PC-3 (cell line): ENCODE measurements around the gene CALB2. TPM values are rescaled to one million over a fixed set of nuclear protein-coding genes. Genes with fewer than 3 reads are reported as not detected.

ENCODE experiments used
- ATAC-seq: fragments of 200-7000 bp; cut with Tn5 transposase; 2 replicates; pipeline ENCODE4 v1.9.1; 2020; ENCODE audit warnings: mild to moderate bottlenecking, moderate library complexity
- BruUV-seq: library from RNA; stranded (reverse); fragments of 400-500 nt; replicated peaks from 2 replicates; lab custom pipeline; 2021; lab: Mats Ljungman, UMichigan
- CTCF ChIA-PET: fragments of 300-600 bp; sonication (Branson Sonifier 250); formaldehyde crosslinking; loops from one replicate; lab custom pipeline; 2022; ENCODE audit warnings: antibody characterized with exemption; lab: Charles Lee
- POLR2A ChIA-PET: fragments of 300-600 bp; sonication (Branson Sonifier 250); formaldehyde crosslinking; loops from one replicate; lab custom pipeline; 2022; ENCODE audit warnings: antibody characterized with exemption; ENCODE audit not compliant: unreplicated experiment; lab: Charles Lee
- DNase-seq: peaks from one replicate; pipeline ENCODE4 v3.0.0-alpha.2; 2015
- H2AFZ ChIP-seq: fragments of 300-600 bp; sonication (generic); 2 replicates; pipeline ENCODE4 v1.6.0; 2016; ENCODE audit warnings: antibody characterized with exemption, low read length
- H3F3A ChIP-seq: fragments of 300-600 bp; sonication (generic); one replicate; pipeline ENCODE4 v1.6.0; 2017; ENCODE audit warnings: antibody characterized with exemption, low read length, control low read depth, mild to moderate bottlenecking; ENCODE audit not compliant: unreplicated experiment
- H3K27ac ChIP-seq: fragments of 300-600 bp; sonication (generic); 2 replicates; pipeline ENCODE4 v1.5.1; 2016; ENCODE audit warnings: mild to moderate bottlenecking, low read length
- H3K27me3 ChIP-seq: fragments of 300-600 bp; sonication (generic); 2 replicates; pipeline ENCODE4 v1.6.1; 2016; ENCODE audit warnings: low read length, mixed read lengths
- H3K36me3 ChIP-seq: fragments of 300-600 bp; sonication (generic); 2 replicates; pipeline ENCODE4 v1.6.1; 2016; ENCODE audit warnings: low read depth, mixed run types, low read length, mixed read lengths
- H3K4me1 ChIP-seq: fragments of 300-600 bp; sonication (generic); 2 replicates; pipeline ENCODE4 v1.5.1; 2016; ENCODE audit warnings: low read length; ENCODE audit not compliant: insufficient read depth
- H3K4me2 ChIP-seq: fragments of 300-600 bp; sonication (generic); 2 replicates; pipeline ENCODE4 v1.6.0; 2016; ENCODE audit warnings: low read length
- H3K4me3 ChIP-seq: fragments of 300-600 bp; sonication (generic); 2 replicates; pipeline ENCODE4 v1.5.1; 2016; ENCODE audit warnings: mild to moderate bottlenecking, low read length, mixed read lengths
- H3K79me2 ChIP-seq: fragments of 300-600 bp; sonication (generic); 2 replicates; pipeline ENCODE4 v1.6.1; 2017; ENCODE audit warnings: low read length, mixed read lengths
- H3K9ac ChIP-seq: fragments of 300-600 bp; sonication (generic); 2 replicates; pipeline ENCODE4 v1.6.0; 2016; ENCODE audit warnings: mild to moderate bottlenecking, low read length
- H3K9me2 ChIP-seq: fragments of 300-600 bp; sonication (generic); replicated peaks from 2 replicates; pipeline ENCODE4 v1.6.1; 2016; ENCODE audit warnings: mixed run types, low read length, mixed read lengths
- H3K9me3 ChIP-seq: fragments of 300-600 bp; sonication (generic); 2 replicates; pipeline ENCODE4 v1.6.1; 2016; ENCODE audit warnings: low read length, mixed read lengths
- H4K20me1 ChIP-seq: fragments of 300-600 bp; sonication (generic); 2 replicates; pipeline ENCODE4 v1.6.1; 2016; ENCODE audit warnings: low read length, mixed read lengths
- CTCF ChIP-seq: fragments of 300-600 bp; sonication (generic); conservative IDR thresholded peaks from 2 replicates; pipeline ENCODE4 v1.5.1; 2017; ENCODE audit warnings: antibody characterized with exemption, low read depth, mild to moderate bottlenecking, low read length
- EZH2 ChIP-seq: fragments of 300-600 bp; sonication (generic); IDR thresholded peaks from one replicate; pipeline ENCODE4 v1.6.1; 2017; ENCODE audit warnings: antibody characterized with exemption, mild to moderate bottlenecking, low read length; ENCODE audit not compliant: unreplicated experiment
- EZH2phosphoT487 ChIP-seq: fragments of 300-600 bp; sonication (generic); IDR thresholded peaks from 2 replicates; pipeline ENCODE4 v1.6.1; 2018; ENCODE audit warnings: mild to moderate bottlenecking, antibody characterized with exemption, low read length, borderline replicate concordance
- intact Hi-C: fragments of 100-400 bp; cut with micrococcal nuclease; formaldehyde crosslinking; loops from 2 replicates; pipeline ENCODE4 v1.9.0; 2023
- total RNA-seq: library from RNA; depleted of rRNA; stranded (reverse); fragments of >200 nt; gene quantifications from 2 replicates; pipeline ENCODE4 v1.2.3, GENCODE V29; 2014

The CALB2 gene
- total RNA-seq, 1 experiment from 2014 or later = 0.47 TPM

- intact Hi-C loops = no loop called here
- peaks cover 20% of the 10 kb centered on the region for H3K27me3 ChIP-seq
- no peaks in the 10 kb centered on the region for H3K79me2 ChIP-seq
- BruUV-seq = no TSS peak
- H3K9ac ChIP-seq = no peak overlapping the region
- H3K9me2 ChIP-seq = no peaks in the 10 kb centered on the region
- H3K27ac ChIP-seq = no peak overlapping the region
- ATAC-seq = no peak
- CTCF ChIA-PET = no interaction called here
- H2AFZ ChIP-seq = no peak overlapping the region
- POLR2A ChIA-PET = no interaction called here
- no peaks in the 10 kb centered on the region for H4K20me1 ChIP-seq
- DNase-seq = no peak
- H3K4me3 ChIP-seq = no peak overlapping the region
- H3K36me3 ChIP-seq = no peaks in the 10 kb centered on the region; the same call in 1 of the 2 replicates
- TF ChIP-seq EZH2 (no peak), EZH2phosphoT487 (no peak), CTCF (no peak)
- no peaks in the 10 kb centered on the region for H3K4me1 ChIP-seq
- H3F3A ChIP-seq = no peaks in the 10 kb centered on the region
- no peak overlapping the region for H3K4me2 ChIP-seq
- no peaks in the 10 kb centered on the region for H3K9me3 ChIP-seq
Observed at GRCh38 chr16:71410146-71410545, 51.6 kb downstream of the CALB2 start.

- H3K36me3 ChIP-seq = no peaks in the 10 kb centered on the region; the same call in 1 of the 2 replicates
- H3K4me3 ChIP-seq = no peak overlapping the region
- peak overlapping the region; percentile 62; the same call in 1 of the 2 replicates for H3K4me2 ChIP-seq
- CTCF ChIA-PET = interaction anchor here (0.6 to 1.0 kb wide), 3 partner anchors 49 to 87 kb away, joined by 3 to 6 read pairs (median 3); partner anchors contain the start of gene ZNF23
- intact Hi-C loops = loop anchor here (1.0 to 2.0 kb wide), 3 partner anchors 82 to 198 kb away; no protein-coding TSS in a partner anchor
- TF ChIP-seq CTCF = peak; percentile 74
- no peak for TF ChIP-seq EZH2
- no peak for TF ChIP-seq EZH2phosphoT487
- H3K79me2 ChIP-seq = no peaks in the 10 kb centered on the region
- POLR2A ChIA-PET = no interaction called here
- DNase-seq = peak; percentile 79
- peak; percentile 90 for ATAC-seq
- H3K27me3 ChIP-seq = peaks cover 20% of the 10 kb centered on the region
- BruUV-seq = no TSS peak
- no peaks in the 10 kb centered on the region for H3K9me2 ChIP-seq
- H3K4me1 ChIP-seq = no peaks in the 10 kb centered on the region
- H2AFZ ChIP-seq = peak overlapping the region; percentile 64; the same call in 1 of the 2 replicates
- H3K27ac ChIP-seq = no peak overlapping the region
- no peaks in the 10 kb centered on the region for H3F3A ChIP-seq
- H3K9ac ChIP-seq = no peak overlapping the region
- H3K9me3 ChIP-seq = no peaks in the 10 kb centered on the region
- H4K20me1 ChIP-seq = no peaks in the 10 kb centered on the region
Observed at GRCh38 chr16:71412270-71413160, 54.0 kb downstream of the CALB2 start.

GRCh38 chr16:71413341-71413740 is 54.8 kb downstream of the CALB2 start:
- ATAC-seq (no peak), DNase-seq (no peak)
- Histone ChIP-seq H3K9me2 (no peaks in the 10 kb centered on the region), H3K4me2 (no peak overlapping the region), H3K9me3 (no peaks in the 10 kb centered on the region), H3K4me1 (no peaks in the 10 kb centered on the region), H3K9ac (no peak overlapping the region), H3K79me2 (no peaks in the 10 kb centered on the region), H3K27me3 (peaks cover 24% of the 10 kb centered on the region), H3K27ac (no peak overlapping the region), H2AFZ (no peak overlapping the region), H3F3A (no peaks in the 10 kb centered on the region), H4K20me1 (no peaks in the 10 kb centered on the region), H3K4me3 (no peak overlapping the region), H3K36me3 (no peaks in the 10 kb centered on the region; the same call in 1 of the 2 replicates)
- CTCF ChIA-PET = interaction anchor here (0.6 to 1.0 kb wide), 2 partner anchors 49 to 86 kb away, joined by 3 to 6 read pairs; partner anchors contain the start of gene ZNF23
- TF ChIP-seq EZH2phosphoT487 = no peak
- no peak for TF ChIP-seq CTCF
- intact Hi-C loops = loop anchor here (2.0 kb wide), 1 partner anchor 197 kb away; no protein-coding TSS in a partner anchor
- POLR2A ChIA-PET = no interaction called here
- BruUV-seq = no TSS peak
